ENCODE results near the gene OIP5.
A peak's percentile ranks its signal among the peaks of the same experiment; 100 is the strongest.
"Not testable (repeated sequence)": the region's sequence is repeated elsewhere in the genome, so short reads cannot be mapped to it uniquely, and the experiment has no call there.

Gene OIP5

GRCh38 chr15:41301587-41301986 is 30.8 kb downstream of the OIP5 start:
- DNase-seq (ENCODE audit: low spot score), result no peak

GRCh38 chr15:41301139-41301538 is 31.3 kb downstream of the OIP5 start:
- DNase-seq (ENCODE audit: low spot score), result not testable (repeated sequence)

DNA sequence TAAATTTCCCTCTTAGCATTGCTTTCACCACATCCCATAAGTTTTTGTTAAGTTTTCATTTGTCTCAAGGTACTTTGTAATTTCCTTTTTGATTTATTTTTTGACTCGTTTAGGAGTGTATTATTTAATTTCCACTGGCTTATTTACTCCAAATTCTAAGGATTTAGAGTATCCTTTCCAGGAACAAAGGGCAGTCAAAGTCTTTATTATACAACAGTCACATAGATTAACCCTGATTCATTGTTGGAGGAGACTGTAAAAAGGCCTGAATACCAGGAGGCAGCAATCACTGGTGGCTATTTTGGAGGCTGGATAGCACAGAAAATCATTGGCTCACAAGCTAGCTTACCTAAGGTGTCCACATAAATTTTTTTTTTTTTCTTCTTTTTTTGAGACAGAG is 39.9 kb downstream of the OIP5 start:
- DNase-seq (ENCODE audit: low spot score), result no peak

DNA sequence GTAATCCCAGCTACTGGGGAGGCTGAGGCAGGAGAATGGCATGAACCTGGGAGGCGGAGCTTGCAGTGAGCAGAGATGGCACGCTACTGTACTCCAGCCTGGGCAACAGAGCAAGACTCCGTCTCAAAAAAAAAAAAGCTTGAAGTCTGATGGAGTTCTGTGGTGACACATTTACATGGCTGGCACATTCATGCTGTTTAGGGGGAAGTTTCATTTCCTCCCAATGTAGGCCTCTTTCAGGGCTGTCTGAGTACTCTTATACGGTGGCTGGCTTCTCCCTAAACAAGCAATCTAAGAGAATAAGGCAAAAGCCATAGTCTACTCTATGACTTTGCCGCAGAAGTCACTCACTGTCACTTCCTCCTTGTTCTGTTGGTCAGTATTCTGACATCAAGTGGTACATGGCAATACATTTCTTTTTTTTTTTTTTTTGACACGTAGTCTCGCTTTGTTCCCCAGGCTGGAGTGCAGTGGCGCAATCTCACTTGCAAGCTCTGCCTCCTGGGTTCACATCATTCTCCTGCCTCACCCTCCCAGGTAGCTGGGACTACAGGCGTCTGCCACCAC is 41.2 kb downstream of the OIP5 start:
- DNase-seq (ENCODE audit: low spot score), result no peak

GRCh38 chr15:41289953-41290352 is 42.4 kb downstream of the OIP5 start:
- DNase-seq (ENCODE audit: low spot score), result no peak

GRCh38 chr15:41288464-41288863 is 43.9 kb downstream of the OIP5 start:
- no peak for DNase-seq (ENCODE audit: low spot score)

DNA sequence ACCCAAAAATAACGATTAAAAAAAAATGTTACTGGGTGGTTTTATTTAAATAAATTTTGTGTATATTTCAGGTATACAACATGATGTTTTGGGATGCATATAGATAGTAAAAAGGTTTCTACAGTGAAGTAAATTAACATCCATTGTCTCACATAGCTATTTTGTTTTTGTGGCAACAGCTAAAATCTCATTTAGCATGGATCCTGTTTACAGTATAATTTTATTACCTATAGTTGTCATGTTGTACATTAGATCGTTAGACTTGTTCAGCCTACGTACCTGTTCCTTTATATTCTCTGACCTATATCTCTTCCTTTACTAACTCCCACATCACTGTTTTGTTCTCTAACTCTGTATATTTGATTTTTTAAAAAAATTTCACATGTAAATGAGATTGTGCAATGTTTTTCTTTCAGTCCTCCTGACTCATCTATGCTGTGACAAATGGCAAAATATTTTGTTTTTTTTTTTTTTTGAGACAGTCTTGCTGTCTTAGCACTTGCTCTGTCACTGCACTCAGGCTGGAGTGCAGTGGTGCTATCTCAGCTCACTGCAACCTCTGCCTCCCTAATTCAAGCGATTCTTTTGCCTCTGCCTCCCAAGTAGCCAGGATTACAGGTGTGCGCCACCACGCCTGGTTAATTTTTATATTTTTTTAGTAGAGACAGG is 45.6 kb downstream of the OIP5 start:
- no peak for DNase-seq (ENCODE audit: low spot score)

DNA sequence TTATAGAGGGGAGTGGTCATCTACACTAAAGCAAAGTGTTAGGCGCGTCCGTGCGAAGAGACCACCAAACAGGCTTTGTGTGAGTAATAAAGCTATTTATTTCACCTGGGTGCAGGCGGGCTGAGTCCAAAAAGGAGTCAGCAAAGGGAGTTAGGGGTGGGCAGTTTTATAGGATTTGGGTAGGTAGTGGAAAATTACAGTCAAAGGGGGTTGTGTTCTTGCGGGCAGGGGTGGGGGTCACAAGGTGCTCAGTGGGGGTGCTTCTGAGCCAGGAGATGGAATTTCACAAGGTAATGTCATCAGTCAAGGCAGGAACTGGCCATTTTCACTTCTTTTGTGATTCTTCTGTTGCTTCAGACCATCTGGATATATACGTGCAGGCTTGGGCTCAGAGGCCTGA is 47.1 kb downstream of the OIP5 start:
- DNase-seq (ENCODE audit: low spot score), result no peak

- DNase-seq (ENCODE audit: low spot score), result peak; percentile 53
Observed at GRCh38 chr15:41284427-41285177, 47.8 kb downstream of the OIP5 start.

DNA sequence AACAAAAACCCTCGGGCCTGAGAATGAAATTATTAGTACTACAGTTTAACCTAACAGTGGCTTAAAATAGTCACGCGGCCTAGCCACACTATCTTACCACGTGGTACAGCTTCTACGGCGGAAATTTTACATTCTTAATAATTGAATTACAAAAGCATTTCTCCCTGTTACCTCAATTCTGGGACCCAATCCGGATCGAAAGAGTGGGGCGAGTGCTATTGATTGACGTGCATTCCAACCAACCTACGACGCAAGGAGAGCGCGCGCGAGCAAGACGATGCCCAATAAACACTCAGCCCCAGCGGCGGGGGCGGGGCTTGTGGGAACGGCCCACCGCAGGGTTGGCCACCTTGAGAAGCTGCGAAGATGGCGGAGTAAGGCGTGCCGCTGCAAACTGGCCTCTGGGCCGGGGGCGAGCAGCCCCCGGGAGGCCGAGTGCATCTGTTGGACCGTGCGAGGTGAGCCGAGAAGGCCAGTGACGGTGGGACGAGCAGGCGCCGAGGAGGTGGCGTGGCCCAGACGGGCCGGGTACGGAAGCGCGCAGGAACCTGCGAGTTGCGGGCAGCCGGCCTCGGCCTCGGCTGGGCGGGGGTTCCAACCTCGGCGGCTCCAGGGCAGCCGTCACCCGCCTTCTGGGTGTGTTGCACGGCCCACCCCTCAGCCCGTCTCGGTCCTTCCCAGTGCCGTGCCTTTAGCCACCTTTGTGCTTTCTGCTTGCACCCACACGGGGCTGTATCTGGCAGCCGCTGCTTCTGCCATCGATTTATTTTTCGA is 48.6 kb downstream of the OIP5 start:
- DNase-seq (ENCODE audit: low spot score), result peak; percentile 99

GRCh38 chr15:41282980-41283652 is 49.3 kb downstream of the OIP5 start:
- DNase-seq (ENCODE audit: low spot score), result not testable (repeated sequence)

DNA sequence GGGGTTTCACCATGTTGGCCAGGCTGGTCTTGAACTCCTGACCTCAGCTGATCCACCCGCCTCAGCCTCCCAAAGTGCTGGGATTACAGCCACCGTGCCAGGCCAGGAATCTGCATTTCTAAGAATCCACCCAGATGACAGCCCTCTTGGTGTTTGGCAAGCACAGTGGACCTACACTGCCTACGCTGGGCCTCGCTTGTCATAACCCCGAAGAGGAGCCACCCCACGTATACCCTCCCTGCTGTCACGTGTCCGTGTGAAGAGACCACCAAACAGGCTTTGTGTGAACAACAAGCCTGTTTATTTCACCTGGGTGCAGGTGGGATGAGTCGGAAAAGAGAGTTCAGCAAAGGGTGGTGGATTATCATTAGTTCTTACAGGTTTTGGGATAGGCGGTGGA is 50.0 kb downstream of the OIP5 start:
- not testable (repeated sequence) for DNase-seq (ENCODE audit: low spot score)

- DNase-seq (ENCODE audit: low spot score), result no peak
Observed at GRCh38 chr15:41281236-41281635, 51.2 kb downstream of the OIP5 start.

DNA sequence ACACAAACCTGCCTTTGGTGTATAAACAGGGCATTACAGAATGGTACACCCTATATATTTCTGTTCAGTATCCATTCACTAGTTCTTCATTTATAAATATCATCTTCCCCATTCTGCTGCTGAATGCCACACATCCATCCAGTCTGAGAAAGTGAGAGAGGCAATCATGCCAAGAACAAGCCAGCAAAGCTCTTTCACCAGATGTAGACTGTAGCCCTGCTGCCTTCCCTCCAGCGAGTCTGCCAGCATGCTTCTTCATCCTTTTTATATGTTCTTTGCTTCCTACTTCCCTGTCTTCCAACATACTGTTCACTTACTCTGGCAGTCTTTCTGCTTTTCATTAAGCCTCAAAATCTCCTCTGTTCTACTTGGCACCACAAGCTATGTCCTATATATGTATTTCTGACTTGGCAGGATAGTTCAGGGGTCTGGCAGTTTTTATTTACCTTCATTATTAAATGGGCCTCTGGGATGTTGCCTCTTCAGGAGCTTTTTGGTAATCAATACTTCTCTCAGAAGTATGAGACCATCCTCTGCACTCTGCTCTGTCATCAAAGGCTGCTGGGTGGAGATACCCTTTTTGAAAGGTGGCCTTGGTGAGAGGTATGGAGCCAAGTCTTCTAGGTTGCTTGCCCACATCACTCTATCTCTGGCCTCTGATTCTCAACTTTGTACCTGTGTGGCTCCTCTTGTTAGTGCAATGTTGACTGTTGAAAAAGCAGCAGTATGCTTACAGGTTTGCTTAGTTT is 52.7 kb downstream of the OIP5 start:
- no peak for DNase-seq (ENCODE audit: low spot score)

GRCh38 chr15:41278319-41278718 is 54.1 kb downstream of the OIP5 start:
- no peak for DNase-seq (ENCODE audit: low spot score)

DNA sequence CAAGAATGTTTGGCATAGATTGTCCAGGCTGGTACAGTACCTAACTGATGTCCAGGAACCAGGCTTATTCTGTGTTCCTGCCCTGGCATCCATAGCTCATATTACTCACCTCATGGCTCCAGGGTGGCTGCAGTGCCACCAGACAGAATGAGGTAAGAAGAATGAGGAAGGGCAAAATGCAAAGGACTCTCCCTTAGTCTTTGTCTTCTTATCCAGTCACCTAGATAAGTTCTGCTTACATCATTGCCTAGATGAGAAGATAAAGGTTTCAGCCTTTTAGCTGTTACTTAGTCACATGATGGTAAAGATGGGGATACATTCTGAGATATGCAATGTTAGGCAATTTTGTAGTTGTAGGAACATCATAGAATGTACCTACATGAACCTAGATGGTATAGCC is 55.6 kb downstream of the OIP5 start:
- no peak for DNase-seq (ENCODE audit: low spot score)

DNA sequence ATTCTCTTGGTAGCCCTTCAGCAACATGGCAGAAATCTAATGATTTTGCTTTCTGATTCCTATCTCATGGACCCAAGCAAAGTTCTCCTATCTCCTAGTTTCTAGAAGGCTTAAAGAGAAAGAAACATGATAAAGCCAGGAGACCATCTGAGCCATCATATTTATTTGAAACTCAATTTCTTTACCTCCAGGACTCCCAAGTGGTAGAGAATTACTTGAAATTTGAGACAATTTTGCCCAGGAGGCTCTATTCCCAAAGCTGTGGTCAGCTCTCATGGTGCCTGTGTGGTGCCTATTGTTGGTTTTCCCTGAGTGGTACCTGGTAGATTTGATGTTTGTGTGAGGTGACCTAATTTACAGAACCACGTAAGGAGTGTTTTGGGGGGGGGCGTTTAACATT is 62.5 kb downstream of the OIP5 start:
- no peak for DNase-seq (ENCODE audit: low spot score)

GRCh38 chr15:41263891-41264351 is 68.5 kb downstream of the OIP5 start:
- DNase-seq (ENCODE audit: low spot score), result no peak

DNA sequence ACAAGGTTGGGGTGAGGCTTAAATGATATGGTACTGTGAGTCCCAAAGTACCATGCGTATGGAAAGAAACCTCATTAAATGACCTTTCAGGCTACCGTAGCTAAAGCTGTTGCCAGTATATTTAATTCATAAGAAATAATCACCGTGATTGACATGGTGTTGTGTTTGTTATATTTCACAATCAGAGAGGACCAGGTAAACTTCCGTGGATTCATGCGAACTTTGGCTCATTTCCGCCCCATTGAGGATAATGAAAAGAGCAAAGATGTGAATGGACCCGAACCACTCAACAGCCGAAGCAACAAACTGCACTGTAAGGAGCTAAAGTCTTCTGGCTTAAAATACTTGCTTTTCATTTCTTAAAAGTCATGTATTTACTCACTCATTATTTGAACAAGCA is 69.8 kb downstream of the OIP5 start:
- DNase-seq (ENCODE audit: low spot score), result no peak

DNA sequence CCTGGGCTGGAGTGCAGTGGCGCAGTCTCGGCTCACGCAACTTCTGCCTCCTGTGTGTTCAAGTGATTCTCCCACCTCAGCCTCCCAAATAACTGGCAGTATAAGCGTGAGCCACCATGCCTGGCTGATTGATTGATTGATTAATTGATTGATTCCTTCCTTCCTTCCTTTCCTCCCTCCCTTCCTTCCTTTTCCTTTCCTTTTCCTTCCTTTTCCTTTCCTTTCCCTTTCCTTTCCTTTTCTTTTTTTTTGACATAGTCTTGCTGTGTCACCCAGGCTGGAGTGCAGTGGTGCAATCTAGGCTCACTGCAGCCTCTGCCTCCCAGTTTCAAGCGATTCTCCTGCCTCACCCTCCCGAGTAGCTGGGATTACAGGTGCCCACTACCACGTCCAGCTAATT is 71.5 kb downstream of the OIP5 start:
- DNase-seq (ENCODE audit: low spot score), result not testable (repeated sequence)

DNA sequence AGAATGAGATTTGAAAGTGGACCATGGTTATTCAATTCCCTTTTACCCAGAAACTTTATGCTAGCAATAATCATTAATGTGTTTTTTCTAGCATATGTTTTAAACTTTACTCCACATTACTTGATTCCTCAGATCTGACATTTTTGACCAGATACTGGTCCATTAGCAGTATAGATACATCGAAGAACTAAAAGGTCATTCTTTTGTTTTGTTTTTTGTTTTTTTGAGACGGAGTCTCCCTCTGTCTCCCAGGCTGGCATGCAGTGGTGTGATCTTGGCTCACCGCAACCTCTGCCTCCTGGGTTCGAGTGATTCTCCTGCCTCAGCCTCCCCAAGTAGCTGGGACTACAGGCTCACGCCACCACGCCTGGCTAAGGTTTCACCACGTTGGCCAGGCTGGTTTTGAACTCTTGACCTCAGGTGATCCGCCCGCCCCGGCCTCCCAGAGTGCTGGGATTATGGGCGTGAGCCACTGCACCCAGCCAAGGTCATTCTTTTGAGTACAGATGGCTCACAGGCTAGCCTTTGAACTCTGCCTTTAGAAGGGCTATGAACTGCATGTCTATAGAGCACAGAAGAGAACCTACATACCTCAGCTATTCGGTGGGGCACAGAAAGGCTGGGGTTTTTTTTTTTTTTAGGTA is 72.7 kb downstream of the OIP5 start:
- no peak for DNase-seq (ENCODE audit: low spot score)
